ENCODE data around the gene JHY.

- TF ChIP-seq YY1 (IDR thresholded peaks at IDR 0.05; ENCODE audit: low read depth) = no peak
- TF ChIP-seq FOXM1 (IDR thresholded peaks at IDR 0.05; ENCODE audit: borderline replicate concordance, low read depth) = no peak
- no peak for TF ChIP-seq TCF12 (IDR thresholded peaks at IDR 0.05; ENCODE audit: low read depth)
- no peak for TF ChIP-seq REST (IDR thresholded peaks at IDR 0.05; ENCODE audit: low read depth)
- no peak for TF ChIP-seq EP300 (IDR thresholded peaks at IDR 0.05; ENCODE audit: borderline replicate concordance)
- TF ChIP-seq CEBPB (IDR thresholded peaks at IDR 0.05) = no peak
- TF ChIP-seq TAF1 (IDR thresholded peaks at IDR 0.05; ENCODE audit: low read depth) = no peak
These were observed 31.1 kb upstream of the JHY start for GRCh38 chr11:122851366-122851966.

Measured in Ishikawa (cell line).